Karpas-422 (cell line): Measurements from ENCODE around the gene PEAK3. TPM values are rescaled to one million over a fixed set of nuclear protein-coding genes. Genes with fewer than 3 reads are reported as not detected.
A peak's percentile ranks its signal among the peaks of the same experiment; 100 is the strongest.

Experiments used
- DNase-seq: peaks from one replicate; pipeline ENCODE4 v3.0.0-alpha.2; 2015
- H2AFZ ChIP-seq: fragments of 200-600 bp; sonication (generic); 2 replicates; pipeline ENCODE4 v1.6.1; 2014; ENCODE audit warnings: antibody characterized with exemption, low read length, mixed read lengths
- H3K27ac ChIP-seq: fragments of 200-600 bp; sonication (generic); 2 replicates; pipeline ENCODE4 v1.5.1; 2014; ENCODE audit warnings: mild to moderate bottlenecking, low read length, moderate library complexity
- H3K27me3 ChIP-seq: fragments of 200-600 bp; sonication (generic); 2 replicates; pipeline ENCODE4 v1.6.1; 2014; ENCODE audit warnings: low read length, mixed read lengths
- H3K36me3 ChIP-seq: fragments of 200-600 bp; sonication (generic); 2 replicates; pipeline ENCODE4 v1.6.1; 2014; ENCODE audit warnings: low read length, mixed read lengths; ENCODE audit not compliant: insufficient read depth
- H3K4me1 ChIP-seq: fragments of 200-600 bp; sonication (generic); 2 replicates; pipeline ENCODE4 v1.6.1; 2014; ENCODE audit warnings: mild to moderate bottlenecking, low read length, mixed read lengths
- H3K4me2 ChIP-seq: fragments of 200-600 bp; sonication (generic); 2 replicates; pipeline ENCODE4 v1.6.1; 2014; ENCODE audit warnings: low read length, low read depth, mild to moderate bottlenecking; ENCODE audit not compliant: poor library complexity, severe bottlenecking
- H3K4me3 ChIP-seq: fragments of 200-600 bp; sonication (generic); 2 replicates; pipeline ENCODE4 v1.5.1; 2014; ENCODE audit warnings: mild to moderate bottlenecking, antibody characterized with exemption, low read length, mixed read lengths
- H3K79me2 ChIP-seq: fragments of 200-600 bp; sonication (generic); 2 replicates; pipeline ENCODE4 v1.6.1; 2014; ENCODE audit warnings: mild to moderate bottlenecking, low read length, mixed read lengths
- H3K9ac ChIP-seq: fragments of 200-600 bp; sonication (generic); 2 replicates; pipeline ENCODE4 v1.6.0; 2014; ENCODE audit warnings: low read length
- H3K9me2 ChIP-seq: fragments of 200-600 bp; sonication (generic), shearing (Covaris generic); replicated peaks from 2 replicates; pipeline ENCODE4 v1.6.0; 2014; ENCODE audit warnings: mild to moderate bottlenecking, low read length, moderate library complexity; ENCODE audit not compliant: insufficient read depth
- H3K9me3 ChIP-seq: fragments of 300-700, 200-600 bp; sonication (generic); 2 replicates; pipeline ENCODE4 v1.6.1; 2014; ENCODE audit warnings: low read length, mixed read lengths
- H4K20me1 ChIP-seq: fragments of 200-600 bp; sonication (generic); 2 replicates; pipeline ENCODE4 v1.6.1; 2014; ENCODE audit warnings: mild to moderate bottlenecking, antibody characterized with exemption, low read length, low read depth; ENCODE audit not compliant: insufficient read depth
- total RNA-seq: library from RNA; depleted of rRNA; stranded (reverse); fragments of >200 nt; shearing (Covaris generic); gene quantifications from 2 replicates; pipeline ENCODE4 v1.2.3, GENCODE V29; 2014; ENCODE audit warnings: low replicate concordance

The PEAK3 gene
- total RNA-seq, 1 experiment from 2014 or later, result not detected

DNA sequence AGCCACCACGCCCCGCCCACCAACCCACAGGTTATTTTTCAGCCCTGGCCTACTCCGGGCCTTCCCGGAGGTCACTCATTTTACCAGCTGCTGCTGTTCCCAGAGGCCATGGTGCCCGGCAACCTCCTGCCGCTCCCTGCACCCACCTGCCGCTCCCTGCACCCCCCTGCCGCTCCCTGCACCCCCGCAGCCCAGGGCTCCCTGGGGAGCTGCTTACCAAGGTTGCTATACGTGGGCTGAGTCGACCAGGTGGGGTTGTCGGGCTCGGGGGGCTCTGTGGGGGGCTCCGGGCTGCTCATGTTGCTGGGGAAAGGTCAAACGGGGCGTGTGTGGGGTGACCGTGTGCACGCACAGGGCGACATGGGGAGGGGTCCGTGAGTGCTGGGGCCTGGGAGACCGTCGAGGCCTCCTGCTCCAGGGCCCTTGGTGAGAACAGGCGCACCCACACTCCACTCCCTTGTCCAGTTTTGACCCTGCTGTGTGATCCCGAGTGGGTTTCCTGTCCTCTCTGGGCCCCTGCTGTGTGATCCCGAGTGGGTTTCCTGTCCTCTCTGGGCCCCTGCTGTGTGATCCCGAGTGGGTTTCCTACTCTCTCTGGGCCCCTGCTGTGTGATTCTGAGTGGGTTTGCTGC lies 1.2 kb downstream of the PEAK3 start:
- H3K4me3 ChIP-seq, result no peak overlapping the region
- H3K36me3 ChIP-seq, result no peaks in the 10 kb centered on the region
- H3K79me2 ChIP-seq, result no peaks in the 10 kb centered on the region
- no peaks in the 10 kb centered on the region for H3K9me3 ChIP-seq
- H3K9ac ChIP-seq, result no peak overlapping the region
- DNase-seq, result peak; percentile 40
- H3K4me1 ChIP-seq, result no peaks in the 10 kb centered on the region
- H2AFZ ChIP-seq, result no peak overlapping the region
- no peaks in the 10 kb centered on the region for H3K27me3 ChIP-seq
- H3K27ac ChIP-seq, result no peak overlapping the region
- no peak overlapping the region for H3K4me2 ChIP-seq
- H4K20me1 ChIP-seq, result peaks cover 7% of the 10 kb centered on the region; the same call in 1 of the 2 replicates
- no peaks in the 10 kb centered on the region for H3K9me2 ChIP-seq

DNA sequence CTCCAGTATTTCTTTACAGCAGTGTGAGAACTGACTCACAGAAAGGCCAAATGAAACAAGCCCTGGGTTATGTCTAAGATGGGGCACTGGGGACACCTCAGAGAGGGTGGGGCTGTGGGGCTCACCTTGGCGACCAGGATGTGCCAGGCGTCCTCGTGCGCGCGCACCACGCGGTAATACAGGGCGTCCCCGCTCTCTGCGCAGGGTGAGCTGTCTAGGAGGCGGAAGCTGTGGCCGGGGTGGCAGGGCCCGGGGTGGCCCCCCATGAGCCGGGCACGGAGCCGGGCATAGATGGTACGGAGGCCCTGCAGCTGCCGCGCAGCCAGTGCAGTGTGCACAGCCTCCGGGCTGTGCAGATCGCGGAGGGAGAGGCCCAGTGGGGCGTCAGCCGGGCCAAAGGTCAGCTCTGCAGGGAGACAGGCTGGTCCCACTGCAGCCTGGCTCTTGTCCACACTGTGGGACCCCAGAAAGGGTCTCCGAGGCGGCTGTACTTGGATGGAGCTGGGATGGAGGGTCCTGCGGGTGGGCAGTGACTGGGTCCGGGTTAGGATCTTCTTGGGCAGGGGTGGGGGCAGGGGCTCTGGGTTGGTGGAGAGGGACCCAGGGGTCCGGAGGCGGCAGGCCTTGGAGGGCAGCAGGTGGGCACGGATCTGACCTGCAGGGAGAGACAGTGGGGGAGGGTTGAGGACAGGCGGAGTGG lies 3.4 kb downstream of the PEAK3 start:
- Histone ChIP-seq H3K4me3 (no peak overlapping the region), H3K9me3 (no peaks in the 10 kb centered on the region), H2AFZ (no peak overlapping the region), H3K36me3 (peaks cover 6% of the 10 kb centered on the region; the same call in 1 of the 2 replicates), H3K4me1 (peaks cover 4% of the 10 kb centered on the region; the same call in 1 of the 2 replicates), H3K27me3 (no peaks in the 10 kb centered on the region), H3K9me2 (no peaks in the 10 kb centered on the region), H3K4me2 (no peak overlapping the region), H3K79me2 (peaks cover 2% of the 10 kb centered on the region; the same call in 1 of the 2 replicates), H3K9ac (no peak overlapping the region), H4K20me1 (peaks cover 22% of the 10 kb centered on the region), H3K27ac (no peak overlapping the region)
- DNase-seq, result peak; percentile 41

DNA sequence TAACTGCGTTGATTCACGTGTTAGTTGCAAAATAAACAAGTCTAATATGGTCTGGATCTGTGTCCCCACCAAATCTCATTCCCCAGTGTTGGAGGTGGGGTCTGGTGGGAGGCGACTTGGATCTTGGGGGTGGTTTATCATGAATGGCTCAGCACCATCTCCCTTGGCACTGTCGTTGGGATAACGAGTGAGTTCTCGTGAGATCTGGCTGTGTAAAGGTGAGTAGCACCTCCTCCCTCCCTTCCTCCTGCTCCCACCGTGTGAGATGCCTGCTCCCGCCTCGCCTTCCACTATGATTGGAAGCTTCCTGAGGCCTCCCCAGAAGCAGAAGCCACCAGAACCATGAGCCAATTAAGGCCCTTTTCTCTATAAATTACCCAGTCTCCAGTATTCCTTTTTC lies 4.8 kb downstream of the PEAK3 start:
- Histone ChIP-seq H3K36me3 (peaks cover 6% of the 10 kb centered on the region; the same call in 1 of the 2 replicates), H3K9me3 (no peaks in the 10 kb centered on the region), H3K4me3 (no peak overlapping the region), H3K9me2 (no peaks in the 10 kb centered on the region), H3K27ac (no peak overlapping the region), H4K20me1 (peaks cover 30% of the 10 kb centered on the region), H3K4me1 (peaks cover 18% of the 10 kb centered on the region), H3K9ac (no peak overlapping the region), H3K4me2 (no peak overlapping the region), H3K79me2 (peaks cover 6% of the 10 kb centered on the region; the same call in 1 of the 2 replicates), H3K27me3 (no peaks in the 10 kb centered on the region), H2AFZ (no peak overlapping the region)
- DNase-seq, result no peak

DNA sequence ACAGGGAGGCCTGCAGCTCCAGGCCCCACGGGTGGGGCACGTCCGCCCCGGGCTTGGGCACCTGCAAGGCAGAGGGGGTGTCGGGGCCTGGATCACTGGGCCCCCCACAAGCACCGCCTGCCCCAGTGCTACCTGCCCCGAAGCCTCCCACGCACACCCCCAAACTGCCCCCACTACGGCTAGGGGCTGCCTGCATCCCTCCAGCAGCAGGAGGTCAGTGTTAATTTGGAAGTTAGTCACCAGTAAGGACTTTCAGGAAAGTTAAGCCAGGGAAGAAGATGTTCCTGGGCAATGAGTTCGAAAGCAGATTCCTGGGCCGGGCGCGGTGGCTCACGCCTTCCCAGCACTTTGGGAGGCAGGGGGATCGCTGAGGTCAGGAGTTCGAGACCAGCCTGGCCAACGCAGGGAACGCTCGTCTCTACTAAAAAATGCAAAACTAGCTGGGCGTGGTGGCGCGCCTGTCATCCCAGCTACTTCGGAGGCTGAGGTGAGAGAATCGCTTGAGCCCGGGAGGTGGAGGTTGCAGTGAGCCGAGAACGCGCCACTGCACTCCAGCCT lies 5.5 kb downstream of the PEAK3 start:
- no peak overlapping the region for H3K4me2 ChIP-seq
- no peaks in the 10 kb centered on the region for H3K9me3 ChIP-seq
- peaks cover 10% of the 10 kb centered on the region for H3K79me2 ChIP-seq
- peaks cover 24% of the 10 kb centered on the region for H3K4me1 ChIP-seq
- no peaks in the 10 kb centered on the region for H3K27me3 ChIP-seq
- no peak overlapping the region for H3K27ac ChIP-seq
- H2AFZ ChIP-seq, result no peak overlapping the region
- no peaks in the 10 kb centered on the region for H3K9me2 ChIP-seq
- no peak for DNase-seq
- H4K20me1 ChIP-seq, result peaks cover 35% of the 10 kb centered on the region
- no peak overlapping the region for H3K4me3 ChIP-seq
- H3K9ac ChIP-seq, result no peak overlapping the region
- H3K36me3 ChIP-seq, result peaks cover 10% of the 10 kb centered on the region; the same call in 1 of the 2 replicates

DNA sequence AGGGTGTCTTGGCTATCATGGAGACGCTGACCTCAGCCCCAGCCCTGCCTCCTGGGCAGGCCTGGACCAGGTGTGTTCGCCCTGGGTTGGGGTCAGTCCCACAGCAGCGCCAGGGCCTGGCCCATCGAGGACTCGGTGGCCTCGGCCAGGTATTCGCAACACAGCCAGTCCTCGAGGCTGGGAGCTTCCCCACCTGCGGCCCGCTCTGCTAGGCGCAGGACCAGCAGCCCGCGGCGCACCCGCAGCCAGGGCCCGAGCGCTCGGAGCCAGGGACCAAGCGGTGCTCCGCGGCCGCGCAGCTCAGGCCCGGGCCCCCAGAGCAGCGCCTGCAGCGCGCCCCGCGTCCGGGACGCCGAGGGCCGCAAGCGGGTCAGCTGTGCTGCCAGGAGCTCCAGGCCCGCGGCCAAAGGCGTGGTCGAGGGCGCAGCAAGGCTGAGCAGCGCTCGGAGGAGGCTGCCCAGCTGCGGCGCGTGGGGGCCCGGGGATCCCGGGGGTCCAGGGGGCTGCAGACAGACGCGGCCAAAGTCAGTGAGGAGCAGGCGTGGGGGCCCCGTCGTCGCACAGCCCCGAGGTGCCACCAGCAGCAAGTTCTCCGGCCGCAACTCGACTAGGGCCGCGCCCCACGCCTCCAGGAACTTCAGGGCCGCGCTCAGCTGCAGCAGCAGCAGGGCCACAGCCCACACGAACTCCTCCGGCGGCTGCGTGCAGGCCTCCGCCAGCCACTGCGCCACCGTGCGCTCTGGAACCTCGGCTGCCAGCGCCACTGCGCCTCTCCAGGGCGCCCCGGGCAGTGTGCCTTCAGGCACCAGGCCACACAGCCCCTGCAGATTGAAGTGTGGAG lies 6.2 kb downstream of the PEAK3 start:
- peaks cover 17% of the 10 kb centered on the region for H3K79me2 ChIP-seq
- no peaks in the 10 kb centered on the region for H3K27me3 ChIP-seq
- no peaks in the 10 kb centered on the region for H3K9me2 ChIP-seq
- H4K20me1 ChIP-seq, result peaks cover 41% of the 10 kb centered on the region
- H2AFZ ChIP-seq, result no peak overlapping the region
- no peak overlapping the region for H3K9ac ChIP-seq
- no peak overlapping the region for H3K4me3 ChIP-seq
- H3K9me3 ChIP-seq, result no peaks in the 10 kb centered on the region
- H3K4me1 ChIP-seq, result peaks cover 30% of the 10 kb centered on the region
- H3K4me2 ChIP-seq, result no peak overlapping the region
- no peak overlapping the region for H3K27ac ChIP-seq
- peaks cover 16% of the 10 kb centered on the region for H3K36me3 ChIP-seq
- no peak for DNase-seq

DNA sequence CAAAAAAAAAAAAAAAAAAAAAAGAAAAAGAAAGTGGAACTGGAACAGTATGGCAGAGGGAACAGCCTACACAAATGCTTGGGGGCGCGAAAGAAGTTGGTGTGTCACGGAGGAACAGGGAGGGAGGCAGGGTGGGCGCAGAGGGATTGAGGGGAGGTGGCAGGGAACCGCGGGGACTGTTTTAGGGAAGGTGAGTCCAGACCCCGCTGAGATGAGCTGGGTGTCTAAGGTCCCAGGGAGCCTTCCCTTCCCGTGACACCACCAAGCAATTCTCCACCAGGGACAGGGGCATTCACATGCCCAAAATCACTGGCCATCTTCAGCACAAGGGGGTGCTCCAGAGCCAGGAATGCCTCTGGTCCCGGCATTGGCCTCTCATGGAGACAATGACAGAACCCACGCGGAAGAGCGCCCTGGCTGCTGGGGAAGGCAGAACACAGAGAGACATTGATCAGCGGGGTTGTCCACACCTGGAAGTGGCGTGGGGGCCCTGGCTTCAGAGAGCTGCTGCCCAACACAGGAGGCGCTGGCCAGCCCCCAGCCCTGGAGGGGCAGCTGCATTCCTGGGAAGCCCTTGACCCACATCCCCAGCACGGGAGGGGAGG lies 6.9 kb downstream of the PEAK3 start:
- H3K27ac ChIP-seq, result no peak overlapping the region
- no peaks in the 10 kb centered on the region for H3K9me3 ChIP-seq
- H3K36me3 ChIP-seq, result peaks cover 21% of the 10 kb centered on the region
- no peak overlapping the region for H3K4me3 ChIP-seq
- peaks cover 23% of the 10 kb centered on the region for H3K79me2 ChIP-seq
- DNase-seq, result peak; percentile 69
- H2AFZ ChIP-seq, result no peak overlapping the region
- peaks cover 30% of the 10 kb centered on the region for H3K4me1 ChIP-seq
- no peaks in the 10 kb centered on the region for H3K27me3 ChIP-seq
- no peaks in the 10 kb centered on the region for H3K9me2 ChIP-seq
- no peak overlapping the region for H3K4me2 ChIP-seq
- H3K9ac ChIP-seq, result no peak overlapping the region
- peaks cover 47% of the 10 kb centered on the region for H4K20me1 ChIP-seq

DNA sequence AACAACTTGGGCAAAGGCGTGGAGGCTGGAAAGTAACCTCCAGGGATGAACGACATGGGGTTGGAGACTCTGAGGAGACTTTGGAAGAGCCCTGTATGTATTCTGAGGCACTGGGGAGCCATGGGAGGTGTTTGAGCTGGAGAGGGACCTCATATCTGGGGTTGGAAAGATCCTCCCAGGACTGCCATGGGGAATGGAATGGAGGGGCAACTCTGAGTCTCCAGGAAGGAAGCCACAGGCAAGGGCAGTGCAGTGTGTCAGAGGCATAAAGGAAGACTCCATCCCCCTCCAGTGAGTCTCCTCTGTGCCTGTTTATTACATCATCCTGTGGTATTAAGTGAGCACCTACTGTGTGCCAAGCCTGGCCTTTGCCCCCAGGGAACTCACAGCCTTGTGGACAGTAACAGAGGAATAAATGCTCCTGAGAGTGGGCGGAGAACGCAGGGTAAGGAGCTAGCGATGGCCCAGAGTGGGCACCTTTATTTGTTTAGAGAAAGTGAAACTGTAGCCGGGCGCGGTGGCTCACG lies 7.7 kb downstream of the PEAK3 start:
- peaks cover 53% of the 10 kb centered on the region for H4K20me1 ChIP-seq
- H2AFZ ChIP-seq, result no peak overlapping the region
- peak; percentile 51 for DNase-seq
- peak overlapping the region; percentile 100; the same call in 1 of the 2 replicates for H3K4me3 ChIP-seq
- H3K27me3 ChIP-seq, result no peaks in the 10 kb centered on the region
- H3K36me3 ChIP-seq, result peaks cover 24% of the 10 kb centered on the region
- peaks cover 30% of the 10 kb centered on the region for H3K79me2 ChIP-seq
- peak overlapping the region; percentile 5 for H3K4me2 ChIP-seq
- peak overlapping the region; percentile 22; the same call in 1 of the 2 replicates for H3K9ac ChIP-seq
- peaks cover 30% of the 10 kb centered on the region for H3K4me1 ChIP-seq
- no peaks in the 10 kb centered on the region for H3K9me2 ChIP-seq
- no peaks in the 10 kb centered on the region for H3K9me3 ChIP-seq
- H3K27ac ChIP-seq, result no peak overlapping the region; the same call in 1 of the 2 replicates
